GM20431 (cell line): ENCODE results near the gene EARS2.
"Not testable (repeated sequence)": the region's sequence is repeated elsewhere in the genome, so short reads cannot be mapped to it uniquely, and the experiment has no call there.

ENCODE experiments used
- in situ Hi-C: fragments of 300-500 bp; cut with MseI, MboI; formaldehyde crosslinking; loops from one replicate; pipeline ENCODE4 v1.15.0; 2020; ENCODE audit warnings: low sequenced_read_pairs; ENCODE audit not compliant: unreplicated experiment

The EARS2 gene

GRCh38 chr16:23556881-23557778 is at the start of gene EARS2, which contains the start of gene UBFD1:
EARS2 (minus strand) TSS chr16:23557350; CDS start chr16:23557343, 7 bp downstream.
UBFD1 (plus strand) TSS chr16:23557727; CDS start chr16:23557743, 16 bp downstream.
- in situ Hi-C loops: no loop called here

- in situ Hi-C loops: no loop called here
These were observed 40.0 kb upstream of the EARS2 start for GRCh38 chr16:23597003-23597756.

GRCh38 chr16:23595951-23596720 is 39.0 kb upstream of the EARS2 start, which contains the start of gene NDUFAB1:
NDUFAB1 (minus strand) TSS chr16:23596316; CDS start chr16:23596290, 26 bp downstream.
- in situ Hi-C loops: no loop called here

- in situ Hi-C loops: no loop called here
These were observed 38.2 kb upstream of the EARS2 start for GRCh38 chr16:23595246-23595950.

GRCh38 chr16:23594186-23594585 is 37.0 kb upstream of the EARS2 start:
- in situ Hi-C loops: no loop called here

GRCh38 chr16:23590181-23590580 is 33.0 kb upstream of the EARS2 start:
- in situ Hi-C loops: no loop called here

GRCh38 chr16:23587726-23588125 is 30.6 kb upstream of the EARS2 start:
- in situ Hi-C loops: no loop called here

GRCh38 chr16:23584186-23585076 is 27.3 kb upstream of the EARS2 start:
- in situ Hi-C loops: no loop called here

- in situ Hi-C loops: not testable (repeated sequence)
These were observed 26.1 kb upstream of the EARS2 start for GRCh38 chr16:23583271-23583670.

- in situ Hi-C loops: no loop called here
These were observed 24.6 kb upstream of the EARS2 start for GRCh38 chr16:23581764-23582163.

- in situ Hi-C loops: no loop called here
These were observed 23.2 kb upstream of the EARS2 start for GRCh38 chr16:23580391-23580790.

- in situ Hi-C loops: no loop called here
These were observed 22.2 kb upstream of the EARS2 start for GRCh38 chr16:23579371-23579770.

- in situ Hi-C loops: no loop called here
These were observed 21.1 kb upstream of the EARS2 start for GRCh38 chr16:23578101-23578830.

GRCh38 chr16:23577493-23577892 is 20.3 kb upstream of the EARS2 start:
- in situ Hi-C loops: no loop called here

GRCh38 chr16:23575834-23576233 is 18.7 kb upstream of the EARS2 start:
- in situ Hi-C loops: no loop called here

GRCh38 chr16:23573817-23574216 is 16.7 kb upstream of the EARS2 start:
- in situ Hi-C loops: no loop called here

- in situ Hi-C loops: no loop called here
These were observed 15.2 kb upstream of the EARS2 start for GRCh38 chr16:23572394-23572793.

- in situ Hi-C loops: no loop called here
These were observed 14.7 kb upstream of the EARS2 start for GRCh38 chr16:23571895-23572294.
